Panc1 (cell line): Measurements from ENCODE around the gene ZSCAN10. TPM values are rescaled to one million over a fixed set of nuclear protein-coding genes. Genes with fewer than 3 reads are reported as not detected.
"Not testable (repeated sequence)": the region's sequence is repeated elsewhere in the genome, so short reads cannot be mapped to it uniquely, and the experiment has no call there.

Source experiments
- ATAC-seq: fragments of 200-7000 bp; cut with Tn5 transposase; 2 replicates; pipeline ENCODE4 v1.9.1; 2020; ENCODE audit warnings: mild to moderate bottlenecking, moderate library complexity
- BruUV-seq: library from RNA; stranded (reverse); fragments of 400-500 nt; replicated peaks from 2 replicates; lab custom pipeline; 2021; lab: Mats Ljungman, UMichigan
- CTCF ChIA-PET: fragments of 300-600 bp; sonication (Branson Sonifier 250); formaldehyde crosslinking; loops from one replicate; lab custom pipeline; 2022; ENCODE audit warnings: antibody characterized with exemption; lab: Charles Lee
- POLR2A ChIA-PET: fragments of 300-600 bp; sonication (Branson Sonifier 250); formaldehyde crosslinking; loops from one replicate; lab custom pipeline; 2022; ENCODE audit warnings: antibody characterized with exemption; lab: Charles Lee
- DNase-seq: peaks from one replicate; pipeline ENCODE4 v3.0.0-alpha.2; 2010; ENCODE audit warnings: low read depth, low spot score
- H3K27ac ChIP-seq: 2 replicates; pipeline ENCODE4 v1.5.1; 2011; ENCODE audit warnings: mild to moderate bottlenecking, low read length, inconsistent platforms
- H3K27me3 ChIP-seq: fragments of 200-500 bp; sonication (Bioruptor generic); 2 replicates; pipeline ENCODE4 v1.6.0; 2014; ENCODE audit warnings: low read length, inconsistent platforms; ENCODE audit not compliant: control insufficient read depth, insufficient read depth
- H3K36me3 ChIP-seq: fragments of 200-500 bp; sonication (Bioruptor generic); 2 replicates; pipeline ENCODE4 v1.5.1; 2014; ENCODE audit warnings: inconsistent platforms, mild to moderate bottlenecking, low read length, moderate library complexity; ENCODE audit not compliant: control insufficient read depth, insufficient read depth
- H3K4me1 ChIP-seq: 2 replicates; pipeline ENCODE4 v1.5.1; 2011; ENCODE audit warnings: inconsistent platforms, mild to moderate bottlenecking, low read length, moderate library complexity; ENCODE audit not compliant: control insufficient read depth, insufficient read depth
- H3K4me3 ChIP-seq, 2 experiments: 2 replicates each; pipeline ENCODE4 v1.5.1; 2011 to 2012; ENCODE audit warnings: low read depth in 2 of 2, low read length in 2 of 2, mild to moderate bottlenecking in 2 of 2, inconsistent platforms in 1 of 2, moderate library complexity in 1 of 2
- H3K9me3 ChIP-seq: fragments of 200-500 bp; sonication (Bioruptor generic); 2 replicates; pipeline ENCODE4 v1.5.1; 2014; ENCODE audit warnings: low read depth, mild to moderate bottlenecking, inconsistent platforms, low read length, moderate library complexity; ENCODE audit not compliant: control insufficient read depth, insufficient read depth
- CTCF ChIP-seq: fragments of 450-650 bp; IDR thresholded peaks from 2 replicates; pipeline ENCODE4 v1.5.1; 2017; ENCODE audit warnings: mild to moderate bottlenecking
- POLR2AphosphoS5 ChIP-seq: IDR thresholded peaks from 2 replicates; pipeline ENCODE4 v1.6.1; 2012; ENCODE audit warnings: mild to moderate bottlenecking, low read depth, low read length, moderate library complexity
- REST ChIP-seq, 2 experiments: IDR thresholded peaks; 2 replicates each; pipeline ENCODE4 v1.6.1; 2011 to 2012; ENCODE audit warnings: low read depth in 2 of 2, control low read depth in 1 of 2, low read length in 1 of 2, mild to moderate bottlenecking in 1 of 2, moderate library complexity in 1 of 2; ENCODE audit not compliant: insufficient read depth in 1 of 2
- SIN3A ChIP-seq: IDR thresholded peaks from 2 replicates; pipeline ENCODE4 v1.6.1; 2012; ENCODE audit warnings: low read depth, mild to moderate bottlenecking, low read length, moderate library complexity, borderline replicate concordance; ENCODE audit not compliant: insufficient read depth
- TCF7L2 ChIP-seq: IDR thresholded peaks from 2 replicates; pipeline ENCODE4 v1.6.1; 2011; ENCODE audit warnings: mild to moderate bottlenecking, low read depth, low read length, inconsistent platforms
- in situ Hi-C: cut with HindIII; loops from 2 replicates; pipeline ENCODE4 v1.10.0; 2016; ENCODE audit warnings: low sequenced_read_pairs, low pct_unique_long_range_greater_than_20kb
- intact Hi-C: fragments of 100-400 bp; cut with micrococcal nuclease; formaldehyde crosslinking; loops from one replicate; pipeline ENCODE4 v1.10.0; 2022; ENCODE audit not compliant: unreplicated experiment
- total RNA-seq: library from RNA; stranded (reverse); gene quantifications from one replicate; pipeline ENCODE4 v1.2.1, GENCODE V29; 2021; ENCODE audit not compliant: unreplicated experiment

The ZSCAN10 gene
- total RNA-seq, 1 experiment from 2014 or later = 0.21 TPM

DNA sequence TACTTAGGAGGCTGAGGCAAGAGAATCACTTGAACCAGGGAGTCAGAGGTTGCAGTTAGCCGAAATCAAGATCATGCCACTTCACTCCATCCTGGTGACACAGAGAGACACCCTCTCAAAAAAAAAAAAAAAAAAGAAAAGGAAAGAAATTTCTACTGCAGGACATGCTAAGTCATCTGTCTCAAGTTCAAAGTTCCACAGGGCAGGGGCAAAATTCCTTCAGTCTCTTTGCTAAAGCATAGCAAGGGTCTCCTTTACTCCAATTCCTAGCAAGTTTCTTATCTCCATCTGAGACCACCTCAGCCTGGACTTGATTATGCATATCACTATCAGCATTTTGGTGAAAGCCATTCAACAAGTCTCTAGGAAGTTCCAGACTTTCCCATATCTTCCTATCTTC, 14.6 kb downstream of the ZSCAN10 start:
- ChIA-PET CTCF (interaction anchor here (0.7 kb wide), 1 partner anchor 694 kb away, joined by 12 read pairs; no protein-coding TSS in a partner anchor), POLR2A (no interaction called here)
- BruUV-seq = no TSS peak
- no peak for ATAC-seq
- no peaks in the 10 kb centered on the region for H3K36me3 ChIP-seq
- H3K4me3 ChIP-seq = no peak overlapping the region
- no peak for DNase-seq
- TF ChIP-seq POLR2AphosphoS5 (no peak), TCF7L2 (no peak), REST (IDR thresholded peaks at IDR 0.05; ENCODE audit: insufficient read depth in 1 of 2, low read depth in 2 of 2, low read length in 1 of 2) (no peak), CTCF (no peak), SIN3A (no peak)
- in situ Hi-C loops = no loop called here
- intact Hi-C loops = no loop called here
- no peak overlapping the region for H3K27ac ChIP-seq
- no peaks in the 10 kb centered on the region for H3K9me3 ChIP-seq
- no peaks in the 10 kb centered on the region for H3K4me1 ChIP-seq
- no peaks in the 10 kb centered on the region for H3K27me3 ChIP-seq

DNA sequence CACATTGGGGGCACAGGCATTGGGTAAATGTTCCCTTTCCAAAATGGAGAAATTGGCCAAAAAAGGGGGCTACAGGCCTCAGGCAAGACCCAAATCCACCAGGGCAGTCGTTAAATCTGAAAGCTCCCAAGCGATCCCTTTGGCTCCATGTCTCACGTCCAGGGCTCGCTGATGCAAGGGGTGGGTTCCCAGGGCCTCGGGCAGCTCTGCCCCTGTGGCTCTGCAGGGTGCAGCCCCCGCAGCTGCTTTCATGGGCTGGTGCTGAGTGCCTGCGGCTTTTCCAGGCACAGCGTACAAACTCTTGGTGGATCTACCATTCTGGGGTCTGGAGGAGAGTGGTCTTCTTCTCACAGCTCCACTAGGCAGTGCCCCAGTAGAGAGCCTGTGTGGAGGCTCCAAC, 15.7 kb downstream of the ZSCAN10 start:
- H3K4me3 ChIP-seq, H3K9me3 ChIP-seq, BruUV-seq, DNase-seq, H3K36me3 ChIP-seq, H3K27me3 ChIP-seq, H3K4me1 ChIP-seq, in situ Hi-C loops, ATAC-seq, H3K27ac ChIP-seq, POLR2A ChIA-PET, CTCF ChIA-PET, intact Hi-C loops: not testable (repeated sequence)

DNA sequence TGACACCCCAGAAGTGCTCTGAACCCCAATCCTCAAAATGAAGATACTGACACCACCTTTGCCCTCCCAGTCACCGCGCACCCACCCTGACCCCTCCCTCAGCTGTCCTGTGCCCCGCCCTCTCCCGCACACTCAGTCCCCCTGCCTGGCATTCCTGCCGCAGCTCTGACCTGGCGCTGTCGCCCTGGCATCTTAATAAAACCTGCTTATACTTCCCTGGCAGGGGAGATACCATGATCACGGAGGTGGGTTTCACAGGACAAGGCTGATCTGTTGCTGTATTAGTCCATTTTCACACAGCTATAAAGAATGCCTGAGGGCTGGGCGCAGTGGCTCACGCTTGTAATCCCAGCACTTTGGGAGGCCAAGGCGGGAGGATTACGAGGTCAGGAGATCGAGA, 17.1 kb downstream of the ZSCAN10 start:
- CTCF ChIA-PET, in situ Hi-C loops: not testable (repeated sequence)

More for the DNA sequence above, 17.1 kb downstream of the ZSCAN10 start:
- H3K27ac ChIP-seq, intact Hi-C loops, DNase-seq, ATAC-seq, H3K4me1 ChIP-seq, H3K27me3 ChIP-seq, BruUV-seq, H3K9me3 ChIP-seq, POLR2A ChIA-PET, H3K36me3 ChIP-seq, H3K4me3 ChIP-seq: not testable (repeated sequence)
